GM21526 (cell line): ENCODE results near the gene EDDM13.
"Not testable (repeated sequence)": the region's sequence is repeated elsewhere in the genome, so short reads cannot be mapped to it uniquely, and the experiment has no call there.

Experiments
- ATAC-seq: cut with Tn5 transposase; IDR thresholded peaks from one replicate; pipeline ENCODE4 v1.9.1; 2021; ENCODE audit warnings: moderate library complexity; ENCODE audit not compliant: unreplicated experiment, low FRiP score

EDDM13 gene

GRCh38 chr19:56272161-56272798 is at the start of gene EDDM13:
Gene EDDM13 (plus strand): TSS chr19:56272748. CDS start chr19:56272835, 87 bp downstream.
- no peak for ATAC-seq

GRCh38 chr19:56222901-56223300 is 49.6 kb upstream of the EDDM13 start:
- ATAC-seq = no peak

- ATAC-seq = no peak
These were observed 49.1 kb upstream of the EDDM13 start for GRCh38 chr19:56223481-56223880.

- ATAC-seq = no peak
These were observed 27.3 kb upstream of the EDDM13 start for GRCh38 chr19:56245121-56245740.

GRCh38 chr19:56245764-56246163 is 26.8 kb upstream of the EDDM13 start:
- not testable (repeated sequence) for ATAC-seq

GRCh38 chr19:56248736-56249338 is 23.7 kb upstream of the EDDM13 start:
- ATAC-seq = not testable (repeated sequence)

- ATAC-seq = peak; percentile 69
These were observed 19.7 kb upstream of the EDDM13 start for GRCh38 chr19:56252699-56253422.

- ATAC-seq = no peak
These were observed 18.8 kb upstream of the EDDM13 start for GRCh38 chr19:56253737-56254136.

- ATAC-seq = no peak
These were observed 14.3 kb upstream of the EDDM13 start for GRCh38 chr19:56258272-56258671.

- no peak for ATAC-seq
These were observed 11.4 kb upstream of the EDDM13 start for GRCh38 chr19:56261145-56261544.

GRCh38 chr19:56261932-56262331 is 10.6 kb upstream of the EDDM13 start:
- ATAC-seq = not testable (repeated sequence)

GRCh38 chr19:56263319-56263718 is 9.2 kb upstream of the EDDM13 start:
- no peak for ATAC-seq

GRCh38 chr19:56266051-56266450 is 6.5 kb upstream of the EDDM13 start:
- no peak for ATAC-seq

- no peak for ATAC-seq
These were observed 3.2 kb upstream of the EDDM13 start for GRCh38 chr19:56269348-56269747.

- ATAC-seq = no peak
These were observed 1.9 kb upstream of the EDDM13 start for GRCh38 chr19:56270676-56271075.

GRCh38 chr19:56271151-56271550 is 1.4 kb upstream of the EDDM13 start:
- ATAC-seq = no peak

GRCh38 chr19:56273563-56274117 is 1.1 kb downstream of the EDDM13 start:
- ATAC-seq = no peak

GRCh38 chr19:56282809-56283208 is 10.3 kb downstream of the EDDM13 start:
- ATAC-seq = no peak

GRCh38 chr19:56284746-56285145 is 12.2 kb downstream of the EDDM13 start:
- no peak for ATAC-seq

- ATAC-seq = no peak
These were observed 17.6 kb downstream of the EDDM13 start for GRCh38 chr19:56290104-56290503.

- ATAC-seq = no peak
These were observed 19.3 kb downstream of the EDDM13 start for GRCh38 chr19:56291867-56292266.
